Fibroblast of the conjunctiva (primary cell): Measurements from ENCODE around the gene TOGARAM2.
A peak's percentile ranks its signal among the peaks of the same experiment; 100 is the strongest.
"Not testable (repeated sequence)": the region's sequence is repeated elsewhere in the genome, so short reads cannot be mapped to it uniquely, and the experiment has no call there.

ENCODE experiments used
- DNase-seq: peaks from one replicate; pipeline ENCODE4 v3.0.0-alpha.2; 2010; ENCODE audit warnings: low read depth

Gene TOGARAM2

DNA sequence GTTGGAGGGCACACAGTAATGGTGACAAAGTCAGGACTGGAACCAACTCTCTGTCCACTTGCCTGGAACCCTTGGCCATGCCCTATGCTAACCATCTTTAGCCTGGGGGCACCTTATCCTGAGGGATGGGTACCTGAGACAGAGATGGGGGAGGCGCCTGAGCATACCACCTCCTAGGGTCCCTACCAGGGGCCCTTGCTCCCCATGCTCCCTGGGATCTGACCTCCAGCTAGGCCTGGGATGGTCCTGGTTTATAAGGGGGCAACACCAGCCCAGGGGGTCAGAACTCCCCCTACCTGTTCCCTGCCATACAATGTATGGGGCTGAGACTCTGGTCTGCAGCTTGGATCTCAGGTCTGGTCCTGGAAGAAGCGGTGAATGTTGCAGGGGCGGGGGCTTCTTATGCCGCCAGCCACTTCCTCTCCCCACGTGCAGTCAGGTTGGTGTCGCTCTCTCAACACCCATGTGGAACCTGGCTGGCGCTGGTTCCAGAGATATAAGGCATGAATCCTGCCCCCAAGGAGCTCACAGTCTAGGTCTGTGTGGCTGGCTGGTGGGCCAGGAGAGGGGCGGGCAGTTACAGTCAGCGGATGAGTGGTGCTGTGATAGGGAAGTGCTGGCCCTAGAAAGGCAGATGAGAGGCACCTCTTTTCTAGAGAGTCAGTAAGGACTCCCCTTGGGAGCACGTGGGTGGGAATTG is 3.8 kb upstream of the TOGARAM2 start:
- no peak for DNase-seq

DNA sequence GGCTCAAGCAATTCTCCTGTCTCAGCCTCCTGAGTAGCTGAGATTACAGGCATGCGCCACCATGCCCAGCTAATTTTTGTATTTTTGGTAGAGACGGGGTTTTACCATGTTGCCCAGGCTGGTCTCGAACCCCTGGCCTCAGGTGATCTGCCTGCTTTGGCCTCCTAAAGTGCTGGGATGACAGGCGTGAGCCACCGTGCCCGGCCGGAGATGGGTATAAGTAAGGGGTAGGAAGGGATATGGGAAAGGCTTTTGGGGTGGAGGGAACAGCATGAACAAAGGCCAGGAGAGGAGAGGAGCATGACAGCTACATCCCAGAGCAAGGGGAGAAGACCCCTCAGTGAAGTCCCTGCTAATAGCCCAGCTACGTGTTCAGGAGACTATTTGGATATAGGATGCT is 3.1 kb upstream of the TOGARAM2 start:
- not testable (repeated sequence) for DNase-seq

DNA sequence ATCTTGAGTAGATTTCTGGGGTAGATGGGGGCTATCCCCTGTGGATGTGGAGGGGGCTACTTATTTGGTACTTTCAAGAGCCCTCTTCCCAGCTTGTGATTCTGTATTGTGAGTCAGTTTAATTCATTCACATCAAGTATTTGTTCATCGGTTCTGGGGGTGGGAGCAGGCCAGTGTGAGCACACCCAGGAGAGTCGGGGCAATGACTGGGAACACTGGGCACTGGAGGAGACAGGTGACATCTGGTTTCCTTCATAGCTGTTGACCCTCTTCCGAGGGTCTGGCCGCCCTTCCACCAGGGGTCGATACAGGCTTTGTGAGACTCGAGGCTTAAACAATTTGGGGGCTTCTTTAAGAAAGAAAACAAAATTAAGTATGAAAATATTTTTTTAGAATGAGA is 2.5 kb upstream of the TOGARAM2 start:
- DNase-seq: no peak

DNA sequence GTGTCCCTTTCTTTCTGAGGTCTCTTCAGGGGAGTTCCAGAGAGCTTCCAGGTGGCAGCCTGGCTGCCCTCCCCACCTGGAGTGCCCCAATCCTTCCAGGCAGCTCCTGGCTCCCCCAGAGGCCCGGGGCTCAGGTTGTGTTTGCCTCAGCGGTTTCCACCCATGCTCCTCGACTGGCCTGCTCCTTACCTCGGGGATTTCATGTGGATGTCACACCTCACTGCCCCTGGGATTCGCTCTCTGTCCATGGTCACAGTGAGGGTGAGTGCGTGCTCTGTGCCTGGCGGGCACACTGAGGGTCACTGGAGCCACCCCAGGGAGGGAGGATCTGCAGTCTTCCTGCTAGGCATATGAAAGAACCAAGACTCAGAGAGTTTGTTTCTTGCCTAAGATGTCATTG is 2.1 kb upstream of the TOGARAM2 start:
- no peak for DNase-seq

DNA sequence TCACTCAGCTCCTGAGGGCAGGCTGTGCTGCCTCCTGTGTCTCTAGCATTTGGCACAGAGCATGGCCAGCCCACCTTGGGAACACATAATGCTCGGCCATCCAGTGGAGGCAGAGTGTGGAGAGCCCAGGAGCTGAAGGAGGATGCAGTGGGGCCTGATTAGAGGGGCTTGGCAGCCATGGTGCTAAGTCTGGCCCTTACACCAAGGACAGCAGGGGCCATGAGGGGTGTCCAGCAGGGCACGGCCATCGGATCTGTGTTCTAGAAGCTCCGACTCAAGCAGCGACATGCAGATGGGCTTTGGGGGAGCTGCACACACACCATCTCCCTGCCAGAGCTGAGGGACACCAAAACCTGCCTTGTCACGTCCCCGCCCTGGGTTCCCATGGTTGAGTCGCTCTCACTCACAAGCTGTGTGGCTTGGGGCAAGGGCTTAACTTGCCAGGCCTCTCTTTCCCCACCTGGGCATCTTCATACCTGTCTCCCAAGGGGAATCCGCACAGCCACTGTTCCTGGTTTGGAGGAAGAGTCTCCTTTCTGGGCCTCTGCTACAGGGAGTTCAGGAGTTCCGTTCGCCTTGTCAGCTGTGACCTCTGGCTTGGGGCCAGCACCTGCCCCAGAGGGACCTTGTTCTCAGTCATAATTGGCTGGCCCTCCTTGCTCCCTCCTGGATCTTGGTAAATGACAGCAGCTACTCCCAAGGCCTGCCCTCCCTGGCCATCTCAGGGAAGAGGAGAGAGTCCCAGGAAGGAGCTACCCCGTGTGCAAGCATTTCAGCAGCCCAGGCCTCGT is 1.3 kb upstream of the TOGARAM2 start:
- no peak for DNase-seq

DNA sequence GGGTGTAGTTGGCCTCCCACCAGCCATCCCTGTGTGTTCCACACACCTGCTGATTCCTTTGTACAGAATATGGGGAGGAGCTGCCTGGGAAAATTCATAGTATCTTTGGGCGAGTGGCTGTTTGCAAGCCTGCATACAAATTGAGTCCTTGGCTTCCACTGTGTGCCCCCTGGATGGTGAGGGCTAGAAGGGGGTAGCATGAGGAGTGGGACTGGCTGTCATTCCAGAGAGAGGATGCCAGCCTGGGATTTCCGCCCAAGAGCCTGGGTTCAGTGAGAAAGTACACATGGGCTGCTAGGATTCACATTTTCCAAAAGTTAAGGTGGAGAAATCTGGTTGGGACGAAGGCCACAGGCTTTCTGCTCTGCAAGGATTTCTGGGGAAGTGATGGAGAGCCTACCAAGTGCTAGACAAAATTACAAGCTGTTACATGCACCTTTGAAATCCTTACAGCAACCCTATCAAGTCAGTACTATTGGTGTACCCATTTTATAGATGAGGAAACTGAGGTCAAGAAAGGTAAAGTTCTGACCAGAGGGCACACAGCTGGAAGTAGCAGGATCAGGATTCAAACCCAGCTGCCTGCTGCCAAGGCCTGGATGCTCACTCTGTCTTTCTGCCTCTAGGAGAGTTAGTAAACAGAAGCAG is 606 bp upstream of the TOGARAM2 start:
- DNase-seq: no peak

DNA sequence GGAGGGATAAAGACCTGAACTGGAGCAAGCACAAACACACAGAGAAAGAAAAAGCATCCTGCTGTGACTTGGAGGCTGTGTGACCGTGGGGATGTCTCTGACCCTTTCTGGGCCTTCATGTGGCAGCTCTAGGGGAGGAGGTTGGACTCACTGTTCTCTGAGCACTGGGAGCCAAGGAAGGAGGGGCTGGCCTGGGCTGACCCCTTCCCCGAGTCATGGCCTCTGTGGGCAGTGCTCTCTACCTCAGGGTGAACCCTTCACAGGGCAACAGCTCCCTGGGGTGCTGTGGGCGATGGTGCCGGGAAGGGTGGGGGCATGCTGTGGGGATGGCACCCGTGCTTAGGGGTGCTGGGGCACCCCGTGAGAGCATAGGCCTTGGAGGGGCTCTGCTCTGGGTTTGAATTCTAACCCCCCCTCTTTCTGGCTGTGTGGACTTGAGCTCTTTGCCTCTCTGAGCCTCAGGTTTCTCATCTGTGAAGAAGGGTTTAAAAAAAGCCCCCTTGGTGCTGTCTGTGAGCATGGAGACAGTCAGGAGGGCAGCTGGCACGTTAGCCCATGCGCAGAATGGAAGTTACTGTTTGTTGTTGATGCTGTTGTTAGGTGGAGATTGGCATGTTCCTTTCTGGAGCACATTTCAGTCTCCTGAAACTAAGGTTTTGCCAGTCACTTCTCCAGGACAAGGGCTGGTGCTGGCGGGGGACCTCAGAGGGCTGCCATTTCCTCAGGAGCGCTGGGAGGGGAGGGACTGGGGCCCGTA is 700 bp downstream of the TOGARAM2 start:
- no peak for DNase-seq

DNA sequence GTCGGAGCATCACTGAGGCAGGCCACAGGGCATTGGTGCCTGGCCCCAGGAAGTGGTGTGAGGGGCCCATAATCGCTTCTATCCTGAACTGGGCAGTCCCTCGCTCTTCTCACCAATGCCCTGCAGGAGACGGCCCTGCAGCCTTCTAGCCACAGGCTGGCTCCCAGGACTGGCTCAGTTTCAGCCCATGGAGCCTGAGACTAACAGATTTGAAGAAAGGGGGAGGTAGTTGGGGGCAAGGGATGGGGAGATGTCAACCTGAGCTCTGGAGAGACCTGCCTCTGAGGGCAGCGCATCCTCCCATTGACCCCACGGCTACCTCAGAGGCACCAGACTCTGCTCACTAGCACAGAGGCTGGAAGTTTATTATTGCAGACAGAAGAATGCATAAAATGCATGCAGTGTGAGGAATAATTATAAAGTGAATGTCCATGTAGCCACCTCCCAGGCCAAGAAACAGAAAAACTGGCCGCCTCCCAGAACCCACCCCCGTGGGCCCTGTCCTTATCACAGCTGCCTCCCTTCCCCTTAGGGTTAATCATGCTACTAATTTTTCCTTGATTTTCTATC is 1.4 kb downstream of the TOGARAM2 start:
- DNase-seq: no peak

DNA sequence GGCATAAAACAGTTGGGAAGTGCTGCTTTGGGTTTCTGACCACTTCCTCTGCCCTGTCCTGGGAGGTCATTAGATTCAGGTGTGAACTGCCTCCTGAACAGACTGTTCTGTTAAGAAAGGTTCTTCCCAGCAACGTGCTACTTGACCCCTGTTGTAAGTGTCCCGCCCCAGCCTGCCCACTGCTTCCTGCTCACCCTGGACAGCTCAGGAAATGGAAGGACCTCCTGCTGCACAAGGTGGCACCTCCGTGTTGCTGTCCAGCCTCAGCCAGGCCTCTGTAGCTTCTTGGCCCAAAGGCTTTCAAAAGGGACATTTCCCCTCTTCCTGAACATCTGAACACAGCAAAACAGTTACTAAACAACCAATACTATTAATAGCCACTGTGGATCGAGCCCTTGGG is 5.3 kb downstream of the TOGARAM2 start:
- no peak for DNase-seq

DNA sequence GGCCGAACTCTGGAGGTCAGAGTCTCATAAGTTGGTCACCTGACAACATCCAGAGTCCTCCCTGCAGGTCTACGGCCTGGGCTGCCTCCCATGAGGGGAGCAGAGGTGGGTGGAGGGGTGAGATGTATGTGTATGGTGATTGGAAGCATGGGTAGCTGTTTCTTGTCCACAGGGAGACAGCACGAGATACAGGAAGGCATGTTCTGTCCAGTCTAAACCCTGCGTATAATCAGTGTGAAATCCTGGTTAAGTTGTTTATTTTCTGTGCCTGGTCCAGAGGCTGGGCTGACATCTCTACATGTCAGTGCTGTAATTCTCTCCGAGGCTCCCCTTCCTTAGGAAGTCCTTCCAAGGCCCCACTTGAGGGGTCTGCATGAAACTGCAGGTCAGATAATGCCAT is 8.9 kb downstream of the TOGARAM2 start:
- DNase-seq: no peak

DNA sequence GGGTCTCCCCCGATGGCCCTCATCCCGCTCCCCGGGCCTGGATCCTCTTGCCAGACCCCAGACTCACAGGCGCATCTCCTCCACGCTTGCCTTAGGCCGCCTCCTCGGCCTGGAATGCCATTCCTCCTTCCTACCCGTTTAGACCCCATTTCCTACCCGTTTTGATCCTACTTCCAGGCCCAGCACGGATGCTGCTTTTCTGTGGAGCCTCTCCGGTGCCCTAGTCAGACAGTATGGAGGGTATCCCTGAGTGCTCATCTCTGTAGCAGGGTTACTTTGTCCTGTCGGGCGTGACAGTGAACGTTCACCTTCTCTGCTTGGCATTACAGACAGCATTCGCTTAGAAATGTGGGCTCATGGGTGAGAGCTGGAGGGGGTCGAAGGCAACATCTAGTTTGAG is 9.3 kb downstream of the TOGARAM2 start:
- DNase-seq: no peak

DNA sequence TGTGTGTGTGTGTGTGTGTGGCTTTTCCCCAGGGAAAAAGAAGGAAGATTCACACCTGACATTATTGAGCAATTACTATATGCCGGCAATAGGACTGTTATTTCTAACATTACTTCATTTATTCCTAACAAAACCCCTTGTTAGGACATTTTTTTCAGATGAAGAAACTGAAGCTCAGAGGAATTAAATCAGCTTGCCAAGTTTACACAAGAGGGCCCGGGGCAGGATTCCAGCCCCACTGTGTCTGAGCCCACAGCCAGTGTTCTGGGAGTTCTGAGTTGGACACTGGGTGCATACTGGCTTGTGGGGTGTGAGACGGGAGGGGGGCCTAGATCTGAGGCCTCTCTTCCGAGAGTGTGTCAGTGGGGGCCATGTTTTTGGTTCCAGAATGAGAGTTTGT is 9.9 kb downstream of the TOGARAM2 start:
- peak; percentile 45 for DNase-seq

DNA sequence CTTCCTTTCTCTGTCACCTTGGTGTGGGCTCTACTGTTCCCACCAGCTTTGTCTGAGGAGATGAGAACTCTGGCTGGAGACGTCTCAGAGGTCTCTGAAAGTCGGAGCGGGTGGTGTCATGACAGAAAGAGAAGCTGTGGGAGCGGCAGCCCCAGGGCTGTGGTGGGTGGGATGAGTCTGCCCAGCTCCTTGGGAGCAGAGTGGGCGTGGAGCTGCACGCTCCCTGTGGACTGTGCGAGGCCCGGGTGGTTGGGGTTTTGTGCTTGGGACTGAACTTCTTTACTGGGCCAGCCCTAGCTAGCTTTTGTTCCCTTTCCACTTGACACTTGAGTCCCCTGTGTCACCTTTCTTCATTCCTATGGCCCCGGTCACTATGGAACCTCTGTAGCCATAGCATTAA is 10.4 kb downstream of the TOGARAM2 start:
- no peak for DNase-seq

DNA sequence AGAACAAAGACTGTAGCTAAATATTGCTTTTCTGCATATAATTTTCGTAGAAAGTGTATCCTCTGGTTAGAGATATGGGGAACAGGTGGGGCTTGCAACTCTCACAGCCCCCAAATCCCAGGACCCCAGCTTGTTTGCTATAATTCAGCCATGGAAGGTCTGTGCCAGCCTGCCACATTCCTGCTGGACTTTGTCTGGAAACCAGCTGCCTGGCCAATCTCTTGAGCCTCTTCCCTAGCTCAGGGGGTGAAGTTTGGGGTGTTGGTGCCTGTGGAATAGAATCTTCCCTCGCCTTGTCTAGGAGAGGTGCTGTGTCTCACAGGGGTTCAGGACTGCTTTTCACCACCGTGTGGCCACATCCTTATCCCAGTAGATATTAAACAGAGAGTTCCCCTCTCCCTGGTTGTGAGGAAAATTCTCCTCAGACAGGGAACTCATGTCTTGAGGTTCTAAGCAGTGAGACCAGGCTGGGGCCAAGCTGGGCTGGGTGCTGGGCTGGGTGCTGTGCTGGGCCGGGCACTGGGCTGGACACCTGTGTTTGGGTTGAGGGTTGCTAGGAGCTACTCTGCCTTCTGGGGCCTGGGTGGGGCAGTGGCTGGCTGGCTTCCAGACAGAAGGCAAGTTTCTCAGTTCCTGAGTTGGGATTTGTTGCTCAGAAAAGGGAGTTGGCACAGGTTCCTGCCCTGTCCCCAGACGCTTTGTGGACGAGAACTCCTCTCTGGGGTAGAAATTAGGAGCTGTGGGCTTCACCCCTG is 12.3 kb downstream of the TOGARAM2 start:
- no peak for DNase-seq

DNA sequence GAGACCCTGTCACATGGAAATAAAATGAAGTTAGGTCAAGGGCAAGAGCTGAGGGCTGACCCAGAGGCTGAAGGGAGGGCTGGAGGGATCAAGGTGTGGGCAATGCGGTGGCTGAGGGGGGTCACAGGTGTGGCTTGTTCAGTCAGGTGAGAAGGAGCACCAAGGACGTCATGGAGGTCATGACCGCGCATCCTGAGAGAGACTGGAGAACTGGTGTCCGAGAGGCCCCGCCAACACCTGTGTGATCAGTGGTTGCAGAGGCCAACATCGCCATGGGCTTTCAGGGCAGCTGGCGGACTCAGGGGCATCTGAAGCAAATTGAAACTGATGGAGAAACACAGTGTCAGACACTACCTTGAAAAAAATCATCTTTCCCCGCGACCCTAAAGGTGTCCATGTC is 13.0 kb downstream of the TOGARAM2 start:
- no peak for DNase-seq

DNA sequence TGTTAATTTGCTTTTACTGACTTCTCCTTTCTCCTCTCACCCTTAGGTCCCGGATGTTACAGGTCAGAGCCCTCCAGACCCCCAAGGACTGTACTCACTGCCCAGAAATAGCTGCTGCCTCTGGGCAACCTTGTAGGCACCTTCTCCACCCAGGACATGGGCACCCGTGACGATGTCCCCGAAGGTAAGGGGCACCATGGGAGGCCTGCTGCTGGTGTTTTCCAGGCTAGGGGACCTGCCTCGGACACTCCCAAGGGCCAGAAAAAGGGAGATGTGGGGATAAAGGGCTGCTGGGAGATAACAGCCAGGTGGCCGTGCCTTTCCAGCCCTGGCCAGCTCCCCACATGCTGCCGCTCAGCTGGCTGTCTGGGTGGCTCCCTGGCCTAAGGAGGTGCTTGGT is 13.6 kb downstream of the TOGARAM2 start:
- DNase-seq: no peak

DNA sequence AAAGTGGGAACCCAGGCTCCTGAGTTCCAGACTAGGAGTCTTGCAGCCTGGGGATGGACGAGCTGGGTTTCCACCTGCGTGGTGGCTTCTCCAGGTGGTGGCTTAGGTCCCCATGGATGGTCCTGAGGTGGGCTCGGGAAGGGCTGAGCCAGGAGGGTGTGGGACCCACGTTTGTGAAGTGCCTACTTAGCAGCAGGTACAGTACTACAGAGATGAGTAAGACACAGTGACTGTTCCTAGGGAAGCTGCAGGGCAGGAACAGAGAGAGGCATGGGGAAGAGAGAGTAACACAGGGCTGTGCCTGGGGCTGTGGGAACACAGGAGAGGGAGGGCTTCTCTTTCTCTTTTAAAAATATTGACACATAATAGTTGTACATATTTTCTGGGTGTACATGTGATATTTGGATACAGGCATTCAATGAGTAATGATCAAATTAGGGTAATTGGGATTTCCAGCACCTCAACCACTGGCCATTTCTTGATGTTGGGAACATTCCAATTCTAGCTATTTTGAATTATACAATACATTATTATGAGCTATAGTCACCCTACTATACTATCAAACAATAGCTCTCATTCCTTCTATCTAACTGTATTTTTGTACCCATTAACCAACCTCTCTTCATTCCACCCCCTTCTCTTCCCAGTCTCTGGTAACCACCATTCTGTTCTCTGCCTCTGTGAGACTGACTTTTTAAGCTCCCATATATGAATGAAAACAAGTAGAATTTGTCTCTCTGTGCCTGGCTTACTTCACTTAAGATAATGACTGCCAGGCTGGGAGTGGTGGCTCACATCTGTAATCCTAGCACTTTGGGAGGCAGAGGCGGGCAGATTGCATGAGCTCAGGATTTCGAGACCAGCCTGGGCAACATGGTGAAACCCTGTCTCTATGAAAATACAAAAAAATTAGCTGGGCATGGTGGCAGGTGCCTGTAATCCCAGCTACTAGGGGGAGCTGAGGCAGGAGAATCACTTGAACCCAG is 15.0 kb downstream of the TOGARAM2 start:
- DNase-seq: no peak

DNA sequence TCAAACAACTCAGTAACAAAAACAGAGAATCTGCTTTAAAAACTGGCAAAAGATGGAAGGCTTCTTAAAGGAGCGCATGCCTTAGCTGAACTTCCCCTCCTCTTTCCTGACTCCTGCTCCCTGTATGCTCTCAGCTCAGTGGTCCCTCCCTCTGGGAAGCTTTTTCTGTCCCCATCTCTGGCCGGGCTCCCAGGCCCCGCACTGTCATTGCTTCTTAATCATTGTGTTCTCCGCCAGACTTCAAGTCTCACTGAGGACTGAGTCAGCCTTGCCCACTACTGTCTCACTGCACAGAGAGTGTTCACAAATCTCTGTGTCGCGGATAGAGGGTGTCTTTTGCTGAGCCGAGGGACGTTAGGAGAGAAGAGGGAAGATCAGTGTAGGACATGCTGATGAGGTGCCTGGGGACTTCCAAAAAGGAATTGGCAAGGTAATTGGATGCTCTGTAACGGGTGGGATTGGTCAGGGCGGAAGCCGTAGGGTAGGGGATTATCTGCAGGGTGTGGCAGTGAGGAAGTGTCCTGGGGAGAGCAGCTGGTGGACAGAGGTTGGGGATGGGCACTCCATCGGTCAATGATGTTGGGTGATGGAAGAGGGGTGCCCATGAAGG is 16.2 kb downstream of the TOGARAM2 start:
- DNase-seq: no peak

DNA sequence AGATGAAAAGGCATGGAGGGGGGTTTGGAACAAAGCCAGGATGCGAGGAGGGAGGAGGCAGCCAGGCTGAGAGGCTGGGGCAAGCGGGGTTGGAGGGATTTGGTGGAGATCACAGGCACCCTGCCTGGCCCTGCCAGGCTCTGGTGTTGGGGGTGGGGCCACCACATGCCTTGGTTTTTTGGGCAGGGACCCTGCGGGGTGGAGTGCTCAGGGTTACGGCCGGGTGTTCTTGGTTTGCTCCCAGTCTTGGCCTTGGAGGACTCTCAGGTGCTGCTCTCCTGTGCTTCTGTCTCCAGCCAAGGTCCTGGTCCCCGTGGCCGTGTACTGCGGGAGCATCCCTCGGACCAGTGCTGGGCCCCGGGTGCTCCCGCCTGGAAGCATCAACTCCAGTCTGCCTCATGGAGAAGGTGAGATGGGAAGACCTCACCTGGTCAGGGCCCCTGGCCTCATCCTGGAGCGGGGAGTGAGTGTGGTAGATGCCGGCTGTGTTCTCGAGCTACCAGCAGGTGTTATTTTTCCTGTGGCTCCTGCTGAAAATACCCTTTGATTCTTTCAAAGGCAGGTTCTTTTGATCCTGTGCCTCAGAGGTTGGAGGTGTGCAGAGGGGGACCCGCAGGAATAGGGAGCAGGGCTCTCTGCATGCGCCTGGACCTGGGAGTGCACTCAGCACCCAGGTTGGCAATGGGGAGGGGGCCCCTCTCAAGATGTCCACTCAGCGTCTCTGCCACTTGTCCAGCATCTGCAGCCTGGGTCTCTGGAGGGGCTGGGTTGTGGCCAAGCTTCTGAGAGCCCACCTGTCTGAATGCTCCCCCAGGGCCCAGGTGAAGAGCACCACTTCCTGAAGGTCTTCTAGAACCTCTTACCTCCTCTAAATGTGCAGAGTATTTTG is 17.0 kb downstream of the TOGARAM2 start:
- DNase-seq: no peak
